Esophagus squamous epithelium (tissue), 4 donors: Measurements from ENCODE around the gene SHISAL2A.

Experiments used
- POLR2A ChIP-seq, 4 donors: fragments of 450-650 bp; IDR thresholded peaks; one replicate each; pipeline ENCODE4 v1.6.1; 2017; ENCODE audit warnings: antibody characterized with exemption in 4 of 4, mild to moderate bottlenecking in 4 of 4, moderate library complexity in 3 of 4
- TF ChIP-seq, protein P1 (sequence below), 6 experiments: fragments of 450-650 bp in 4 of 6; fragments of 200-600 bp in 2 of 6; sonication (generic) in 2 of 6; IDR thresholded peaks; one replicate each; pipeline ENCODE4 v1.5.1; 2016 to 2019; ENCODE audit warnings: antibody characterized with exemption in 6 of 6, mild to moderate bottlenecking in 4 of 6, moderate library complexity in 4 of 6

DNA sequence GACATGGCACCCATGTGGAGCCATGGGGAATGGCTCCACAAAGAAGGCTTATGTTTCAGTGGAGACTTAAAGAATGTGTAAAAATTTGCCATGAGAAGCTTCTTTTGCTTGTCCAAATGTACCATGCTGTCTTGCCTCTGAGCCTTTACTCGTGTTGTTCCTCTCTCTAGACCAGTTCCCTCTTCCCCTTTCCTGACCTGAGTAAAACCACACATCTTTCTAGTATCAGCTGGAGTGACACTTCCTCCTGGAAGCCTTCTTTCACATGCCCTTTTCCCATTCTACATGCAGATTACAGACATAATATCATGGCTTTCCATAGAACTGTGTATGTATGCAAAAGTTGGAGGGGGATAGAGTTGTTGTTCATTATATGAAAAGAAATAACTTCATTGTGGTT lies 44.4 kb upstream of the SHISAL2A start:
- TF ChIP-seq POLR2A (IDR thresholded peaks at IDR 0.05), result no peak
- TF ChIP-seq, protein P1, sequence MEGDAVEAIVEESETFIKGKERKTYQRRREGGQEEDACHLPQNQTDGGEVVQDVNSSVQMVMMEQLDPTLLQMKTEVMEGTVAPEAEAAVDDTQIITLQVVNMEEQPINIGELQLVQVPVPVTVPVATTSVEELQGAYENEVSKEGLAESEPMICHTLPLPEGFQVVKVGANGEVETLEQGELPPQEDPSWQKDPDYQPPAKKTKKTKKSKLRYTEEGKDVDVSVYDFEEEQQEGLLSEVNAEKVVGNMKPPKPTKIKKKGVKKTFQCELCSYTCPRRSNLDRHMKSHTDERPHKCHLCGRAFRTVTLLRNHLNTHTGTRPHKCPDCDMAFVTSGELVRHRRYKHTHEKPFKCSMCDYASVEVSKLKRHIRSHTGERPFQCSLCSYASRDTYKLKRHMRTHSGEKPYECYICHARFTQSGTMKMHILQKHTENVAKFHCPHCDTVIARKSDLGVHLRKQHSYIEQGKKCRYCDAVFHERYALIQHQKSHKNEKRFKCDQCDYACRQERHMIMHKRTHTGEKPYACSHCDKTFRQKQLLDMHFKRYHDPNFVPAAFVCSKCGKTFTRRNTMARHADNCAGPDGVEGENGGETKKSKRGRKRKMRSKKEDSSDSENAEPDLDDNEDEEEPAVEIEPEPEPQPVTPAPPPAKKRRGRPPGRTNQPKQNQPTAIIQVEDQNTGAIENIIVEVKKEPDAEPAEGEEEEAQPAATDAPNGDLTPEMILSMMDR (IDR thresholded peaks at IDR 0.05), result no peak
